Transverse colon (tissue), 4 donors: Measurements from ENCODE around the gene TMEM95. TPM values are rescaled to one million over a fixed set of nuclear protein-coding genes. Genes with fewer than 3 reads are reported as not detected.

Source experiments
- DNase-seq: peaks from one replicate; pipeline ENCODE4 v3.0.0-alpha.2; 2019
- H3K27ac ChIP-seq, 4 donors: fragments of 200-600 bp; sonication (generic); 2 replicates each; pipeline ENCODE4 v1.5.1; 2016 to 2018; ENCODE audit warnings: inconsistent platforms in 4 of 4
- H3K27me3 ChIP-seq: fragments of 200-600 bp; sonication (generic); 2 replicates; pipeline ENCODE4 v1.5.1; 2017; ENCODE audit warnings: inconsistent platforms
- H3K36me3 ChIP-seq, 4 donors: fragments of 200-600 bp; sonication (generic); 2 replicates each; pipeline ENCODE4 v1.5.1; 2017 to 2019; ENCODE audit warnings: inconsistent platforms in 4 of 4
- H3K4me1 ChIP-seq, 4 donors: fragments of 200-600 bp; sonication (generic); 2 replicates each; pipeline ENCODE4 v1.5.1; 2017 to 2020; ENCODE audit warnings: inconsistent platforms in 4 of 4
- H3K4me3 ChIP-seq, 4 donors: fragments of 200-600 bp; sonication (generic); 1 replicate in 1 of 4; 2 replicates in 3 of 4; pipeline versions ENCODE4 v1.5.1 to v1.6.1; 2017 to 2019; ENCODE audit warnings: inconsistent platforms in 4 of 4
- H3K9me3 ChIP-seq, 2 donors: fragments of 200-600 bp; sonication (generic); 2 replicates each; pipeline ENCODE4 v1.5.1; 2017 to 2019; ENCODE audit warnings: inconsistent platforms in 2 of 2
- EP300 ChIP-seq: sonication (generic); formaldehyde crosslinking; IDR thresholded peaks from one replicate; pipeline ENCODE4 v1.6.1; 2017; ENCODE audit warnings: antibody characterized with exemption, low read depth
- POLR2A ChIP-seq: fragments of 450-650 bp; IDR thresholded peaks from one replicate; pipeline ENCODE4 v1.6.1; 2016; ENCODE audit warnings: antibody characterized with exemption, mild to moderate bottlenecking, moderate library complexity
- POLR2AphosphoS5 ChIP-seq, 3 donors: sonication (generic); formaldehyde crosslinking; IDR thresholded peaks; one replicate each; pipeline ENCODE4 v1.6.1; 2016; ENCODE audit warnings: antibody characterized with exemption in 3 of 3
- WGBS, 2 donors: methylation state at CpG; one replicate each; pipeline ENCODE4 v1.1.5; 2018; ENCODE audit warnings: low coverage in 1 of 2; 5-methylcytosine and 5-hydroxymethylcytosine counted together
- in situ Hi-C, 4 donors: fragments of 200-750 bp; cut with MboI; loops; one replicate each; pipeline versions ENCODE4 v1.15.0 to v1.15.1; 2017; ENCODE audit warnings: low sequenced_read_pairs in 3 of 4, low pct_ligation_motif_present in 1 of 4, low pct_unique_long_range_greater_than_20kb in 1 of 4
- intact Hi-C: fragments of 100-400 bp; cut with DNase I; formaldehyde crosslinking; loops from one replicate; pipeline ENCODE4 v1.15.1; 2023; ENCODE audit warnings: low total_unique reads
- total RNA-seq, 4 donors: library from RNA; depleted of rRNA; stranded (reverse); fragments of >200 nt; gene quantifications; one replicate each; pipeline ENCODE4 v1.1.0, GENCODE V29; 2016
- TF ChIP-seq, protein P1 (sequence below), 5 experiments: fragments of 200-600 bp in 3 of 5; fragments of 450-650 bp in 2 of 5; sonication (generic) in 3 of 5; IDR thresholded peaks; 1 replicate in 2 of 5; 2 replicates in 3 of 5; pipeline ENCODE4 v1.5.1; 2016 to 2017; ENCODE audit warnings: antibody characterized with exemption in 5 of 5, inconsistent platforms in 3 of 5, mild to moderate bottlenecking in 2 of 5, moderate library complexity in 1 of 5

TMEM95 gene
- not detected for total RNA-seq

GRCh38 chr17:7355053-7355452 is at the start of gene TMEM95:
Gene TMEM95 (plus strand): TSS chr17:7355156. CDS start chr17:7355205, 49 bp downstream.
- intact Hi-C loops = loop anchor here (2.0 to 10.0 kb wide), 2 partner anchors 200 to 444 kb away; partner anchors contain the start of gene TNFSF13
- H3K36me3 ChIP-seq = no peaks in the 10 kb centered on the region
- WGBS, 2 donors = 62% methylated on average over 9 of the region's 10 CpGs; no CpG with 5 or more reads in 1 of the 2 donors
- no peaks in the 10 kb centered on the region for H3K27me3 ChIP-seq
- in situ Hi-C loops = loop anchor here in 1 of 4 donors (10.0 kb wide), 1 partner anchor 80 kb away; the partner anchor contains the start of genes FGF11 and TMEM102
- H3K27ac ChIP-seq = peak within 1 kb of the TSS; percentile 22 to 61 (median 39)
- TF ChIP-seq EP300 (no peak), POLR2A (no peak), POLR2AphosphoS5 (IDR thresholded peaks at IDR 0.05) (no peak)
- TF ChIP-seq, protein P1, sequence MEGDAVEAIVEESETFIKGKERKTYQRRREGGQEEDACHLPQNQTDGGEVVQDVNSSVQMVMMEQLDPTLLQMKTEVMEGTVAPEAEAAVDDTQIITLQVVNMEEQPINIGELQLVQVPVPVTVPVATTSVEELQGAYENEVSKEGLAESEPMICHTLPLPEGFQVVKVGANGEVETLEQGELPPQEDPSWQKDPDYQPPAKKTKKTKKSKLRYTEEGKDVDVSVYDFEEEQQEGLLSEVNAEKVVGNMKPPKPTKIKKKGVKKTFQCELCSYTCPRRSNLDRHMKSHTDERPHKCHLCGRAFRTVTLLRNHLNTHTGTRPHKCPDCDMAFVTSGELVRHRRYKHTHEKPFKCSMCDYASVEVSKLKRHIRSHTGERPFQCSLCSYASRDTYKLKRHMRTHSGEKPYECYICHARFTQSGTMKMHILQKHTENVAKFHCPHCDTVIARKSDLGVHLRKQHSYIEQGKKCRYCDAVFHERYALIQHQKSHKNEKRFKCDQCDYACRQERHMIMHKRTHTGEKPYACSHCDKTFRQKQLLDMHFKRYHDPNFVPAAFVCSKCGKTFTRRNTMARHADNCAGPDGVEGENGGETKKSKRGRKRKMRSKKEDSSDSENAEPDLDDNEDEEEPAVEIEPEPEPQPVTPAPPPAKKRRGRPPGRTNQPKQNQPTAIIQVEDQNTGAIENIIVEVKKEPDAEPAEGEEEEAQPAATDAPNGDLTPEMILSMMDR (IDR thresholded peaks at IDR 0.05) = no peak
- peaks cover 7 to 52% (median 32%) of the 10 kb centered on the region in 4 donors for H3K4me1 ChIP-seq
- H3K9me3 ChIP-seq = no peaks in the 10 kb centered on the region
- peak; percentile 13 for DNase-seq
- no peak within 1 kb of the TSS for H3K4me3 ChIP-seq

DNA sequence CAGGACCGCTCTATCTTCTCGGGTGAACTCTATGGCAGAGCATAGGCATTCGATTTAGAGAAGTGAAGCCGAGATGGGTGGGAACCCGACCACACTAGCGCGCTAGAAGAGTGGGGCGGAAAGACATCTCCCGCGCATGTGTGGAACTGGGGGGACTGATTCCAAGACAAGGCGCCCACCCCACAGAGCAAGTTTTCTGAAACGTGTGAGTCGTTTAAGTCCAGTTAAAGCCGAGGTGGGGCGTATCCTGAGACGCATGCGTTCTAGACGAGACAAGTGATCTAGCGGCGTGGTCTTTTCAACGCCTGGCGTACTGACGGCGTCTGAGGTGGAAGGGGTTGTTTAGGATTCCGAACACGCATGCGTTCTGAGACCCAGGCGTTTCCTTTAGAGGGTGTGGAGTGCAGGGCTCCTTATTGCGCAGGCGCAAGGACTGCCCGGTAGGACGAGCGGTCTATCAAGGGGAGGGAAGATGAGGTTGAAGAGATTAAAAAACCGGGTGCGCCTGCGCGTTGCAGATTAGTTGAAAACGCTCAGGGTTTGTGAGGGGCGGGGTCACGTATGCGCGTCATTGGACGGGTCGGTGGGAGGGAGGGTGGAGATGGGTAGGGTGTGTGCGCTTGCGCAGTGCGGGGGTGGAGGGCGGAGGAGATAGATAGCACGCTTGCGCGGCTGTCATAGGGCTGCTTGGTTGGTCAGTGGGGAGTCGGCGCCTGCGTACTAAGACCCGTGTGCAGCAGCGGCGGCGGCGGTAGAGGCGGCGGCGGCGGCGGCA is 47.9 kb upstream of the TMEM95 start, which contains the start of gene EIF5A:
Gene EIF5A (plus strand): TSS at position 718 of the 775 bp plus-strand sequence. CDS start 2,008 bp downstream, outside the sequence.
- TF ChIP-seq, protein P1 (IDR thresholded peaks at IDR 0.05) = no peak
- TF ChIP-seq EP300 (no peak), POLR2A (peak; percentile 89), POLR2AphosphoS5 (IDR thresholded peaks at IDR 0.05) (peak; percentile 93 to 97 (median 94))
- no peaks in the 10 kb centered on the region for H3K9me3 ChIP-seq
- peak; percentile 100 for DNase-seq
- peaks cover 11 to 30% (median 24%) of the 10 kb centered on the region in 4 donors for H3K4me1 ChIP-seq
- peaks cover 0 to 23% (median 12%) of the 10 kb centered on the region in 4 donors for H3K36me3 ChIP-seq
- peak within 1 kb of the TSS; percentile 99 to 100 (median 100) for H3K27ac ChIP-seq
- H3K4me3 ChIP-seq = peak within 1 kb of the TSS; percentile 85 to 99 (median 96)
- in situ Hi-C loops (no loop called here), intact Hi-C loops (no loop called here)
- 1% methylated on average over 64 of the region's 64 CpGs; no CpG with 5 or more reads in 1 of the 2 donors for WGBS, 2 donors
- no peaks in the 10 kb centered on the region for H3K27me3 ChIP-seq

DNA sequence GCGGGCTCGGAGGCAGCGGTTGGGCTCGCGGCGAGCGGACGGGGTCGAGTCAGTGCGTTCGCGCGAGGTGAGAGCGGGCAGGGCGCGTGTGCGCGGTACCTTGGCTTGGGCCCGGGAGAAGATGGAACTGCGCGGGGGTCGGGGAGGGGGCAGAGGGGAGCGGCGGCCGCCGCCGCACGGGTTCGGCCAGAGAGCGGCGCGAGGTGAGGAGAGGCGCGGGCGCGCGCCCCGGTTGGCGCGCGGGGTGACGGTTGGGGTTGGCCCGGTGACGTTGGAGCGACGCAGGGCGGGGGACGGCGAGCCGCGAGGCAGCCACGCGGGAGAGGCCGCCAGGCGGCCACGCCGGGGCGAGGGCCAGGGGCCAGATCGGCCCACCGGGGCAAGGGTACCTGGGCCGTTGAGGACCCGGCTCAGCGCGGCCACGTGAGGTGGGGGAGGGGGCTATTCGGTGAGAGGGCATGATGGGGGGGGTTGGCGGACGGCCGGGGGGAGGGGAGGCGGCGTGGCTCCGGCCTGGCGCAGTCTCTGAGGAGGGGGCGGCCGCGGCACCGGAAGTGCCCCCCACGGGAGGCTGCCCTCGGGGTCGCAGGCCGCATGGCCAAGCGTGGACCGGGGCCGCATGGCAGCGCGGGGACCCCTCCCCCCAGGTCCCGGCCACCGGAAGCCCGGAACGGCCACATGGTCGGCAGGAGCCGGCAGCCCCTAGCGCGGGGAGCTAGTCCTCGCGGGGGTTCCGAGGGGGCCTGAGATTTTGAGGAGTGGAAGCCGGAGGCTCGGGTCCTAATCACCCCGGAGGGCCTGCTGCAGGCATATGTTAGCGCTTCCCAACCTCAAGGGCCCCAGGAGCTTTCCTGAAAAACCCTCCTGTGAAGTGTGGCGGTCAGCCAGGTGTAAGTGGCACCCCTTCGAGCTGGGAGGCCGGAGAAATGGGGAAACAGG is 47.0 kb upstream of the TMEM95 start:
- Histone ChIP-seq H3K27me3 (no peaks in the 10 kb centered on the region), H3K9me3 (no peaks in the 10 kb centered on the region), H3K27ac (peak overlapping the region; percentile 99 to 100 (median 100)), H3K4me1 (peaks cover 11 to 33% (median 24%) of the 10 kb centered on the region in 4 donors), H3K4me3 (peak overlapping the region; percentile 85 to 99 (median 96)), H3K36me3 (peaks cover 0 to 32% (median 15%) of the 10 kb centered on the region in 4 donors)
- no peak for TF ChIP-seq POLR2AphosphoS5 (IDR thresholded peaks at IDR 0.05)
- TF ChIP-seq, protein P1 (IDR thresholded peaks at IDR 0.05) = peak in 1 of 5 experiments; percentile 28
- WGBS, 2 donors = 1% methylated on average over 50 of the region's 104 CpGs; no CpG with 5 or more reads in 1 of the 2 donors
- DNase-seq = peak; percentile 60
- in situ Hi-C loops = no loop called here
- intact Hi-C loops = no loop called here
